Measurements from ENCODE around the gene MBOAT7.

The MBOAT7 gene

GRCh38 chr19:54137699-54138488 is 51.5 kb downstream of the MBOAT7 start, which contains the start of gene CNOT3:
Gene CNOT3, plus strand, starts transcription at chr19:54137762. Its CDS starts 5,217 bp downstream, at chr19:54142979.
- peak in 4 of 5 experiments; percentile 17 to 55 (median 42) for DNase-seq

GRCh38 chr19:54136864-54137698 is 52.3 kb downstream of the MBOAT7 start:
- DNase-seq = peak; percentile 96 to 100 (median 99)

GRCh38 chr19:54136086-54136863 is 53.1 kb downstream of the MBOAT7 start:
- DNase-seq = no peak

GRCh38 chr19:54133957-54134590 is 55.3 kb downstream of the MBOAT7 start:
- no peak for DNase-seq

- DNase-seq = peak in 1 of 5 experiments; percentile 57
Observed at GRCh38 chr19:54133312-54133956, 55.9 kb downstream of the MBOAT7 start.

GRCh38 chr19:54129617-54129996 is 59.8 kb downstream of the MBOAT7 start:
- no peak for DNase-seq

GRCh38 chr19:54128796-54129616 is 60.4 kb downstream of the MBOAT7 start:
- no peak for DNase-seq

GRCh38 chr19:54128441-54128725 is 61.0 kb downstream of the MBOAT7 start:
- no peak for DNase-seq

- no peak for DNase-seq
Observed at GRCh38 chr19:54127688-54128440, 61.5 kb downstream of the MBOAT7 start.

- no peak for DNase-seq
Observed at GRCh38 chr19:54125713-54126112, 63.7 kb downstream of the MBOAT7 start.

GRCh38 chr19:54124393-54124792 is 65.0 kb downstream of the MBOAT7 start:
- DNase-seq = no peak

GRCh38 chr19:54123682-54124081 is 65.7 kb downstream of the MBOAT7 start:
- DNase-seq = no peak
